CD14-positive monocyte (primary cell): ENCODE measurements around the gene PTPN20. TPM values are rescaled to one million over a fixed set of nuclear protein-coding genes. Genes with fewer than 3 reads are reported as not detected.

Source experiments
- DNase-seq, 3 donors: peaks; one replicate each; pipeline ENCODE4 v3.0.0-alpha.2; 2011 to 2022
- H2AFZ ChIP-seq: 2 replicates; pipeline ENCODE4 v1.6.0; 2012; ENCODE audit warnings: mild to moderate bottlenecking, low read depth, low read length, inconsistent platforms; ENCODE audit not compliant: insufficient read depth, poor library complexity, severe bottlenecking
- H3K27ac ChIP-seq, 2 donors: 1 replicate in 1 of 2; 2 replicates in 1 of 2; pipeline ENCODE4 v1.5.1; 2012 to 2013; ENCODE audit warnings: low read length in 2 of 2, control low read depth in 1 of 2, inconsistent platforms in 1 of 2, low read depth in 1 of 2, mild to moderate bottlenecking in 1 of 2
- H3K27me3 ChIP-seq, 2 donors: one replicate each; pipeline versions ENCODE4 v1.6.0 to v1.6.1; 2011 to 2013; ENCODE audit warnings: low read length in 2 of 2; ENCODE audit not compliant: control insufficient read depth in 2 of 2, insufficient read depth in 2 of 2
- H3K36me3 ChIP-seq, 2 donors: replicated peaks in 1 of 2; 1 replicate in 1 of 2; 2 replicates in 1 of 2; pipeline versions ENCODE4 v1.5.1 to v1.6.1; 2012 to 2013; ENCODE audit warnings: low read length in 2 of 2, control low read depth in 1 of 2, inconsistent platforms in 1 of 2, mild to moderate bottlenecking in 1 of 2; ENCODE audit not compliant: insufficient read depth in 2 of 2, control insufficient read depth in 1 of 2
- H3K4me1 ChIP-seq, 2 donors: 1 replicate in 1 of 2; 2 replicates in 1 of 2; pipeline versions ENCODE4 v1.5.1 to v1.6.1; 2012 to 2013; ENCODE audit warnings: low read length in 2 of 2, control low read depth in 1 of 2, inconsistent platforms in 1 of 2, mild to moderate bottlenecking in 1 of 2, moderate library complexity in 1 of 2; ENCODE audit not compliant: insufficient read depth in 2 of 2, control insufficient read depth in 1 of 2
- H3K4me2 ChIP-seq: replicated peaks from 2 replicates; pipeline ENCODE3; 2012; ENCODE audit warnings: low read length, moderate library complexity, mild to moderate bottlenecking; ENCODE audit not compliant: poor library complexity, severe bottlenecking; ENCODE audit errors: extremely low read depth
- H3K4me3 ChIP-seq, 3 experiments: fragments of 200-600 bp in 1 of 3; sonication (generic) in 1 of 3; replicated peaks in 1 of 3; 1 replicate in 2 of 3; 2 replicates in 1 of 3; pipeline ENCODE4 v1.5.1; 2011 to 2013; ENCODE audit warnings: low read length in 3 of 3, mild to moderate bottlenecking in 3 of 3, control low read depth in 2 of 3, low read depth in 2 of 3, inconsistent platforms in 1 of 3, moderate library complexity in 1 of 3
- H3K79me2 ChIP-seq: 2 replicates; pipeline ENCODE4 v1.6.0; 2012; ENCODE audit warnings: mild to moderate bottlenecking, control low read depth, inconsistent platforms, low read length, moderate library complexity; ENCODE audit not compliant: insufficient read depth
- H3K9ac ChIP-seq: 2 replicates; pipeline ENCODE4 v1.6.0; 2017; ENCODE audit warnings: low read length, mild to moderate bottlenecking; ENCODE audit not compliant: insufficient read depth, poor library complexity, severe bottlenecking
- H3K9me3 ChIP-seq, 2 donors: replicated peaks in 1 of 2; 1 replicate in 1 of 2; 2 replicates in 1 of 2; pipeline versions ENCODE4 v1.5.1 to v1.6.1; 2012 to 2013; ENCODE audit warnings: low read length in 2 of 2, control low read depth in 1 of 2; ENCODE audit not compliant: control insufficient read depth in 1 of 2, insufficient read depth in 1 of 2
- H4K20me1 ChIP-seq: 2 replicates; pipeline ENCODE4 v1.6.0; 2012; ENCODE audit warnings: mild to moderate bottlenecking, low read length, control low read depth, moderate library complexity; ENCODE audit not compliant: insufficient read depth
- H3K27ac Mint-ChIP-seq, 7 donors: one replicate each; pipeline ENCODE4 v1.8.0; 2020; ENCODE audit warnings: mild to moderate bottlenecking in 7 of 7, mixed read lengths in 7 of 7, moderate library complexity in 6 of 7, inconsistent platforms in 2 of 7
- H3K27me3 Mint-ChIP-seq, 3 donors: one replicate each; pipeline ENCODE4 v1.8.0; 2021 to 2022; ENCODE audit warnings: low read depth in 3 of 3, mild to moderate bottlenecking in 3 of 3, mixed read lengths in 3 of 3, moderate library complexity in 3 of 3, inconsistent platforms in 1 of 3
- H3K36me3 Mint-ChIP-seq, 2 donors: one replicate each; pipeline ENCODE4 v1.8.0; 2020; ENCODE audit warnings: mixed read lengths in 2 of 2, inconsistent platforms in 1 of 2, mild to moderate bottlenecking in 1 of 2
- H3K4me1 Mint-ChIP-seq: one replicate; pipeline ENCODE4 v1.8.0; 2020; ENCODE audit warnings: mild to moderate bottlenecking, mixed read lengths
- H3K4me3 Mint-ChIP-seq, 2 donors: one replicate each; pipeline ENCODE4 v1.8.0; 2020; ENCODE audit warnings: mild to moderate bottlenecking in 2 of 2, mixed read lengths in 2 of 2, moderate library complexity in 1 of 2
- H3K9me3 Mint-ChIP-seq, 7 donors: one replicate each; pipeline ENCODE4 v1.8.0; 2020 to 2022; ENCODE audit warnings: mixed read lengths in 7 of 7, mild to moderate bottlenecking in 6 of 7, moderate library complexity in 6 of 7, inconsistent platforms in 2 of 7
- CTCF ChIP-seq: fragments of 200-600 bp; IDR thresholded peaks from one replicate; pipeline ENCODE4 v1.8.0; 2022; ENCODE audit warnings: antibody characterized with exemption, mild to moderate bottlenecking
- WGBS: methylation state at CpG from one replicate; pipeline ENCODE4 v1.1.5; 2013; ENCODE audit warnings: missing lambda C conversion rate; ENCODE audit not compliant: insufficient coverage; 5-methylcytosine and 5-hydroxymethylcytosine counted together
- intact Hi-C, 2 donors: fragments of 100-400 bp; cut with micrococcal nuclease; formaldehyde crosslinking; loops; one replicate each; pipeline versions ENCODE4 v1.15.0 to v1.15.1; 2023
- polyA plus RNA-seq, 3 donors: library from polyadenylated mRNA; depleted of rRNA in 1 of 3; unstranded in 2 of 3; stranded (reverse) in 1 of 3; fragments of 300-500 nt in 2 of 3; fragments of >200 nt in 1 of 3; fragmentation: Illumina TruSeq in 2 of 3; gene quantifications; 1 replicate in 2 of 3; 2 replicates in 1 of 3; pipeline ENCODE4 v1.2.3, GENCODE V29; 2012 to 2021

PTPN20 gene
- polyA plus RNA-seq, 3 donors: 0.04 TPM; not detected in 2

GRCh38 chr10:47042199-47042473 lies 130.9 kb downstream of the PTPN20 start:
- DNase-seq: no peak
- Histone ChIP-seq H3K36me3 (no peaks in the 10 kb centered on the region), H3K79me2 (no peaks in the 10 kb centered on the region), H3K4me1 (no peaks in the 10 kb centered on the region), H3K9me3 (no peaks in the 10 kb centered on the region), H3K27me3 (no peaks in the 10 kb centered on the region), H3K4me2 (no peak overlapping the region), H2AFZ (no peak overlapping the region), H3K27ac (no peak overlapping the region), H4K20me1 (no peaks in the 10 kb centered on the region), H3K4me3 (no peak overlapping the region), H3K9ac (no peak overlapping the region)
- TF ChIP-seq CTCF: no peak
- intact Hi-C loops: no loop called here
- WGBS: 94% methylated on average over 4 of the region's 5 CpGs
- no peak overlapping the region for H3K27ac Mint-ChIP-seq
- H3K36me3 Mint-ChIP-seq: no peaks in the 10 kb centered on the region
- no peaks in the 10 kb centered on the region for H3K4me1 Mint-ChIP-seq
- peaks cover 0 to 6% (median 1%) of the 10 kb centered on the region in 3 donors for H3K27me3 Mint-ChIP-seq
- no peak overlapping the region for H3K4me3 Mint-ChIP-seq
- no peaks in the 10 kb centered on the region for H3K9me3 Mint-ChIP-seq

GRCh38 chr10:47042780-47043750 lies 131.8 kb downstream of the PTPN20 start:
- H3K9me3 Mint-ChIP-seq: no peaks in the 10 kb centered on the region
- H3K27ac Mint-ChIP-seq: no peak overlapping the region
- no peak for DNase-seq
- H3K9me3 ChIP-seq: no peaks in the 10 kb centered on the region
- no peak overlapping the region for H3K4me3 Mint-ChIP-seq
- no peak overlapping the region for H2AFZ ChIP-seq
- WGBS: 92% methylated on average over 15 of the region's 19 CpGs
- intact Hi-C loops: no loop called here
- H3K4me1 ChIP-seq: no peaks in the 10 kb centered on the region
- no peaks in the 10 kb centered on the region for H3K36me3 Mint-ChIP-seq
- H3K9ac ChIP-seq: no peak overlapping the region
- no peak overlapping the region for H3K27ac ChIP-seq
- H3K27me3 Mint-ChIP-seq: peaks cover under 1 to 5% (median 1%) of the 10 kb centered on the region in 3 donors
- no peaks in the 10 kb centered on the region for H4K20me1 ChIP-seq
- TF ChIP-seq CTCF: no peak
- peaks cover 3% of the 10 kb centered on the region for H3K4me1 Mint-ChIP-seq
- no peak overlapping the region for H3K4me2 ChIP-seq
- no peaks in the 10 kb centered on the region for H3K36me3 ChIP-seq
- no peaks in the 10 kb centered on the region for H3K27me3 ChIP-seq
- no peak overlapping the region for H3K4me3 ChIP-seq
- H3K79me2 ChIP-seq: no peaks in the 10 kb centered on the region
